GM12872 (cell line): ENCODE measurements around the gene RRP8.

Source experiments
- CTCF ChIP-seq: IDR thresholded peaks from 3 replicates; pipeline ENCODE4 v1.5.1; 2011; ENCODE audit warnings: low read depth, mild to moderate bottlenecking, low read length, moderate library complexity; ENCODE audit not compliant: insufficient read depth

Gene RRP8

GRCh38 chr11:6548121-6548520, 55.3 kb downstream of the RRP8 start:
- TF ChIP-seq CTCF, result no peak

GRCh38 chr11:6547177-6547576, 56.2 kb downstream of the RRP8 start:
- TF ChIP-seq CTCF, result no peak

- no peak for TF ChIP-seq CTCF
Observed at GRCh38 chr11:6546735-6547134, 56.7 kb downstream of the RRP8 start.

GRCh38 chr11:6545917-6546605, 57.4 kb downstream of the RRP8 start:
- no peak for TF ChIP-seq CTCF
